A673 (cell line): ENCODE measurements around the gene FANCL. TPM values are rescaled to one million over a fixed set of nuclear protein-coding genes. Genes with fewer than 3 reads are reported as not detected.

Experiments used
- BruUV-seq: library from RNA; stranded (reverse); fragments of 400-500 nt; replicated peaks from 2 replicates; lab custom pipeline; 2021; lab: Mats Ljungman, UMichigan
- CTCF ChIA-PET: fragments of 300-600 bp; sonication (Branson Sonifier 250); formaldehyde crosslinking; loops from one replicate; lab custom pipeline; 2022; ENCODE audit warnings: antibody characterized with exemption; lab: Charles Lee
- POLR2A ChIA-PET: fragments of 300-600 bp; sonication (Branson Sonifier 250); formaldehyde crosslinking; loops from one replicate; lab custom pipeline; 2022; ENCODE audit warnings: antibody characterized with exemption; ENCODE audit not compliant: low non-redundant PET; lab: Charles Lee
- DNase-seq: peaks from one replicate; pipeline ENCODE4 v3.0.0-alpha.2; 2015; ENCODE audit warnings: low spot score
- H3K27ac ChIP-seq: fragments of 200-600 bp; sonication (generic); 2 replicates; pipeline ENCODE4 v1.5.1; 2016; ENCODE audit warnings: mixed run types, low read depth, mild to moderate bottlenecking, mixed read lengths, antibody characterized with exemption, low read length; ENCODE audit not compliant: poor library complexity, severe bottlenecking
- H3K27me3 ChIP-seq: fragments of 200-600 bp; sonication (generic); replicated peaks from 2 replicates; pipeline ENCODE4 v1.6.1; 2017; ENCODE audit warnings: mixed run types, low read depth, mild to moderate bottlenecking, mixed read lengths, antibody characterized with exemption, low read length; ENCODE audit not compliant: insufficient read depth, poor library complexity
- H3K36me3 ChIP-seq: fragments of 200-600 bp; sonication (generic); 2 replicates; pipeline ENCODE4 v1.6.1; 2016; ENCODE audit warnings: mixed run types, mild to moderate bottlenecking, mixed read lengths, antibody characterized with exemption, low read length; ENCODE audit not compliant: insufficient read depth, poor library complexity, severe bottlenecking
- H3K4me1 ChIP-seq: fragments of 200-600 bp; sonication (generic); 2 replicates; pipeline ENCODE4 v1.6.1; 2017; ENCODE audit warnings: mixed run types, mild to moderate bottlenecking, mixed read lengths, antibody characterized with exemption, low read length; ENCODE audit not compliant: insufficient read depth, poor library complexity, severe bottlenecking
- H3K4me3 ChIP-seq: fragments of 200-600 bp; sonication (generic); 2 replicates; pipeline ENCODE4 v1.5.1; 2016; ENCODE audit warnings: low read depth, mixed run types, mild to moderate bottlenecking, mixed read lengths, low read length; ENCODE audit not compliant: poor library complexity, severe bottlenecking
- H3K9me3 ChIP-seq: fragments of 200-600 bp; sonication (generic); 2 replicates; pipeline ENCODE4 v1.6.1; 2016; ENCODE audit warnings: mixed run types, low read depth, mild to moderate bottlenecking, mixed read lengths, antibody characterized with exemption, low read length; ENCODE audit not compliant: poor library complexity, severe bottlenecking
- CTCF ChIP-seq: fragments of 300-800, 200-600 bp; sonication (generic); conservative IDR thresholded peaks from 2 replicates; pipeline ENCODE4 v1.5.1; 2017; ENCODE audit warnings: low read depth, mild to moderate bottlenecking, antibody characterized with exemption, low read length, moderate library complexity, mixed read lengths
- EZH2 ChIP-seq: fragments of 200-600 bp; sonication (generic); IDR thresholded peaks from 2 replicates; pipeline ENCODE4 v1.6.1; 2017; ENCODE audit warnings: borderline replicate concordance, low read depth, mild to moderate bottlenecking, mixed read lengths, antibody characterized with exemption, low read length; ENCODE audit not compliant: poor library complexity, severe bottlenecking
- intact Hi-C: fragments of 100-400 bp; cut with micrococcal nuclease; formaldehyde crosslinking; loops from one replicate; pipeline ENCODE4 v1.10.0; 2022; ENCODE audit not compliant: unreplicated experiment
- total RNA-seq: library from RNA; stranded (reverse); gene quantifications from 2 replicates; pipeline ENCODE4 v1.2.3, GENCODE V29; 2021

Gene FANCL
- total RNA-seq, 1 experiment from 2014 or later, result 34.7 TPM

GRCh38 chr2:58163913-58164312 lies 77.2 kb downstream of the FANCL start:
- H3K27ac ChIP-seq, result no peak overlapping the region
- H3K4me3 ChIP-seq, result no peak overlapping the region
- TF ChIP-seq EZH2, result no peak
- no peak for TF ChIP-seq CTCF
- ChIA-PET POLR2A (no interaction called here), CTCF (no interaction called here)
- intact Hi-C loops, result no loop called here
- no peaks in the 10 kb centered on the region for H3K4me1 ChIP-seq
- peaks cover 26% of the 10 kb centered on the region for H3K36me3 ChIP-seq
- no peaks in the 10 kb centered on the region for H3K9me3 ChIP-seq
- H3K27me3 ChIP-seq, result no peaks in the 10 kb centered on the region
- BruUV-seq, result no TSS peak
- DNase-seq, result no peak

GRCh38 chr2:58158481-58158880 lies 82.6 kb downstream of the FANCL start:
- Histone ChIP-seq H3K36me3 (peaks cover 22% of the 10 kb centered on the region), H3K27me3 (no peaks in the 10 kb centered on the region), H3K4me1 (no peaks in the 10 kb centered on the region), H3K9me3 (no peaks in the 10 kb centered on the region), H3K4me3 (no peak overlapping the region), H3K27ac (no peak overlapping the region)
- DNase-seq, result no peak
- ChIA-PET POLR2A (no interaction called here), CTCF (no interaction called here)
- intact Hi-C loops, result no loop called here
- BruUV-seq, result no TSS peak
- TF ChIP-seq CTCF (no peak), EZH2 (no peak)

- BruUV-seq, result no TSS peak
- Histone ChIP-seq H3K36me3 (peaks cover 22% of the 10 kb centered on the region), H3K9me3 (no peaks in the 10 kb centered on the region), H3K27me3 (no peaks in the 10 kb centered on the region), H3K4me1 (no peaks in the 10 kb centered on the region), H3K27ac (no peak overlapping the region), H3K4me3 (no peak overlapping the region)
- intact Hi-C loops, result no loop called here
- ChIA-PET POLR2A (no interaction called here), CTCF (no interaction called here)
- DNase-seq, result no peak
- no peak for TF ChIP-seq EZH2
- TF ChIP-seq CTCF, result no peak
Observed at GRCh38 chr2:58157754-58158153, 83.4 kb downstream of the FANCL start.
